GM23338 (cell line): Measurements from ENCODE around the gene SERP2. TPM values are rescaled to one million over a fixed set of nuclear protein-coding genes. Genes with fewer than 3 reads are reported as not detected.

Experiments used
- ATAC-seq: fragments of 200-7000 bp; cut with Tn5 transposase; 3 replicates; pipeline ENCODE4 v1.9.1; 2020
- DNase-seq: peaks from one replicate; pipeline ENCODE4 v3.0.0-alpha.2; 2015; ENCODE audit warnings: low spot score
- H2AFZ ChIP-seq: fragments of 200-600 bp; sonication (generic); 2 replicates; pipeline ENCODE4 v1.8.0; 2016; ENCODE audit warnings: antibody characterized with exemption, mild to moderate bottlenecking, moderate library complexity
- H3F3A ChIP-seq: fragments of 200-600 bp; sonication (generic); replicated peaks from 2 replicates; pipeline ENCODE4 v1.8.0; 2017; ENCODE audit warnings: antibody characterized with exemption, mixed run types, low read depth
- H3K27ac ChIP-seq: fragments of 200-600 bp; sonication (generic); 2 replicates; pipeline ENCODE4 v1.6.1; 2016; ENCODE audit warnings: low read depth
- H3K27me3 ChIP-seq: fragments of 200-600 bp; sonication (generic); 2 replicates; pipeline ENCODE4 v1.8.0; 2016; ENCODE audit warnings: mild to moderate bottlenecking, mixed run types, moderate library complexity; ENCODE audit not compliant: insufficient read depth
- H3K36me3 ChIP-seq: fragments of 200-600 bp; sonication (generic); 2 replicates; pipeline ENCODE4 v1.8.0; 2016; ENCODE audit warnings: mild to moderate bottlenecking; ENCODE audit not compliant: insufficient read depth
- H3K4me1 ChIP-seq: fragments of 200-600 bp; sonication (generic); 2 replicates; pipeline ENCODE4 v1.8.0; 2016; ENCODE audit warnings: mild to moderate bottlenecking, moderate library complexity; ENCODE audit not compliant: insufficient read depth
- H3K4me2 ChIP-seq: fragments of 200-600 bp; sonication (generic); 2 replicates; pipeline ENCODE4 v1.7.1; 2017; ENCODE audit warnings: mixed run types
- H3K4me3 ChIP-seq: fragments of 200-600 bp; sonication (generic); 2 replicates; pipeline ENCODE4 v1.6.1; 2016; ENCODE audit warnings: mixed run types
- H3K79me2 ChIP-seq: fragments of 200-600 bp; sonication (generic); replicated peaks from 2 replicates; pipeline ENCODE4 v1.8.0; 2017; ENCODE audit warnings: mild to moderate bottlenecking; ENCODE audit not compliant: insufficient read depth
- H3K9me2 ChIP-seq: fragments of 200-600 bp; sonication (generic); 2 replicates; pipeline ENCODE4 v1.8.0; 2017; ENCODE audit not compliant: insufficient read depth
- H4K20me1 ChIP-seq: fragments of 200-600 bp; sonication (generic); replicated peaks from 2 replicates; pipeline ENCODE4 v1.8.0; 2017; ENCODE audit warnings: mild to moderate bottlenecking; ENCODE audit not compliant: insufficient read depth
- H3K27ac Mint-ChIP-seq: 2 replicates; pipeline ENCODE4 v1.8.0; 2020; ENCODE audit warnings: inconsistent platforms, mild to moderate bottlenecking, moderate library complexity, mixed read lengths
- H3K27me3 Mint-ChIP-seq: 3 replicates; pipeline ENCODE4 v1.8.0; 2022; ENCODE audit warnings: low read depth, mild to moderate bottlenecking, moderate library complexity, mixed read lengths, inconsistent platforms; ENCODE audit not compliant: insufficient read depth, poor library complexity
- H3K36me3 Mint-ChIP-seq: 3 replicates; pipeline ENCODE4 v1.8.0; 2021; ENCODE audit warnings: low read depth, mild to moderate bottlenecking, inconsistent platforms, moderate library complexity, mixed read lengths
- H3K4me1 Mint-ChIP-seq: 3 replicates; pipeline ENCODE4 v1.8.0; 2020; ENCODE audit warnings: mild to moderate bottlenecking, inconsistent platforms, mixed read lengths
- H3K4me3 Mint-ChIP-seq: 3 replicates; pipeline ENCODE4 v1.8.0; 2021; ENCODE audit warnings: moderate library complexity, mild to moderate bottlenecking, inconsistent platforms, mixed read lengths
- H3K9me3 Mint-ChIP-seq: 3 replicates; pipeline ENCODE4 v1.8.0; 2020; ENCODE audit warnings: moderate library complexity, mild to moderate bottlenecking, inconsistent platforms, mixed read lengths
- CREB1 ChIP-seq: fragments of 250-450 bp; sonication (Bioruptor Pico); IDR thresholded peaks from 2 replicates; pipeline ENCODE4 v1.5.0; 2020; ENCODE audit warnings: low read depth, mild to moderate bottlenecking, moderate library complexity
- EZH2 ChIP-seq: fragments of 200-600 bp; sonication (generic); IDR thresholded peaks from one replicate; pipeline ENCODE4 v1.8.0; 2017; ENCODE audit warnings: antibody characterized with exemption, mild to moderate bottlenecking, low read depth; ENCODE audit not compliant: unreplicated experiment
- EZH2phosphoT487 ChIP-seq: fragments of 200-600 bp; sonication (generic); IDR thresholded peaks from one replicate; pipeline ENCODE4 v1.8.1; 2018; ENCODE audit warnings: antibody characterized with exemption; ENCODE audit not compliant: unreplicated experiment
- JUNB ChIP-seq: IDR thresholded peaks from one replicate; pipeline ENCODE4 v1.6.1; 2016; ENCODE audit warnings: antibody characterized with exemption; ENCODE audit not compliant: unreplicated experiment
- NANOG ChIP-seq: IDR thresholded peaks from 2 replicates; pipeline ENCODE4 v1.6.1; 2016; ENCODE audit warnings: antibody characterized with exemption, borderline replicate concordance
- POLR2AphosphoS5 ChIP-seq: IDR thresholded peaks from 2 replicates; pipeline ENCODE4 v1.6.1; 2016; ENCODE audit warnings: antibody characterized with exemption, low read depth
- ZNF114 ChIP-seq: fragments of 250-450 bp; sonication (Bioruptor Pico); IDR thresholded peaks from 2 replicates; pipeline ENCODE4 v1.5.0; 2020; ENCODE audit warnings: mild to moderate bottlenecking, moderate library complexity
- ZNF331 ChIP-seq: fragments of 250-450 bp; sonication (Bioruptor Pico); IDR thresholded peaks from 2 replicates; pipeline ENCODE4 v1.5.0; 2020; ENCODE audit warnings: low read depth, mild to moderate bottlenecking, moderate library complexity
- polyA plus RNA-seq: library from polyadenylated mRNA; unstranded; fragments of >200 nt; fragmentation: Nextera tagmentation; extraction: Ambion mirVana; gene quantifications from 2 replicates; pipeline ENCODE4 v1.2.1, GENCODE V29; 2016
- total RNA-seq: library from RNA; depleted of rRNA; stranded (reverse); fragments of >200 nt; shearing (Covaris generic); gene quantifications from 2 replicates; pipeline ENCODE4 v1.2.3, GENCODE V29; 2014
- TF ChIP-seq, protein P1 (sequence below): IDR thresholded peaks from one replicate; pipeline ENCODE4 v1.6.1; 2018; ENCODE audit warnings: antibody characterized with exemption; ENCODE audit not compliant: unreplicated experiment
- TF ChIP-seq, protein P2 (sequence below), 2 experiments: fragments of 200-600 bp in 1 of 2; sonication (generic) in 1 of 2; conservative IDR thresholded peaks; 2 replicates each; pipeline versions ENCODE4 v1.5.1 to v1.6.1; 2016 to 2017; ENCODE audit warnings: antibody characterized with exemption in 2 of 2, low read depth in 2 of 2, mild to moderate bottlenecking in 2 of 2, moderate library complexity in 1 of 2

SERP2 gene
- total and polyA plus RNA-seq, 2 experiments from 2014 or later = 0.59 to 3.4 TPM

DNA sequence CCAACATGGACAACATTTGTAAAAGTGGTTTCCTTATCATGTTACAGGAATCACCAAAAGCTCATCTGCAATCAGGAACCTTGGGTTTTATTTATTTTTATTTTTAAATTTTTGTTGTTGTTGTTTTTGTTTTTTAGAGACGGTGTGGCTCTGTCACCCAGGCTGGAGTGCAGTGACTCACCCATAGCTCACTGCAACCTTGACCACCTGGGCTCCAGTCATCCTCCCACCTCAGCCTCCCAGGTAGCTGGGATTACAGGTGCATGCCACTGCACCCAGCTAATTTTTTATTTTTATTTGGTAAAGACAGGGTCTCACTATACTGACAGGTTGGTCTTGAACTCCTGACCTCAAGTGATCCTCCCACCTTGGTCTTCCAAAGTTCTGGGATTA lies 13.6 kb upstream of the SERP2 start (continued):
- TF ChIP-seq, protein P1, sequence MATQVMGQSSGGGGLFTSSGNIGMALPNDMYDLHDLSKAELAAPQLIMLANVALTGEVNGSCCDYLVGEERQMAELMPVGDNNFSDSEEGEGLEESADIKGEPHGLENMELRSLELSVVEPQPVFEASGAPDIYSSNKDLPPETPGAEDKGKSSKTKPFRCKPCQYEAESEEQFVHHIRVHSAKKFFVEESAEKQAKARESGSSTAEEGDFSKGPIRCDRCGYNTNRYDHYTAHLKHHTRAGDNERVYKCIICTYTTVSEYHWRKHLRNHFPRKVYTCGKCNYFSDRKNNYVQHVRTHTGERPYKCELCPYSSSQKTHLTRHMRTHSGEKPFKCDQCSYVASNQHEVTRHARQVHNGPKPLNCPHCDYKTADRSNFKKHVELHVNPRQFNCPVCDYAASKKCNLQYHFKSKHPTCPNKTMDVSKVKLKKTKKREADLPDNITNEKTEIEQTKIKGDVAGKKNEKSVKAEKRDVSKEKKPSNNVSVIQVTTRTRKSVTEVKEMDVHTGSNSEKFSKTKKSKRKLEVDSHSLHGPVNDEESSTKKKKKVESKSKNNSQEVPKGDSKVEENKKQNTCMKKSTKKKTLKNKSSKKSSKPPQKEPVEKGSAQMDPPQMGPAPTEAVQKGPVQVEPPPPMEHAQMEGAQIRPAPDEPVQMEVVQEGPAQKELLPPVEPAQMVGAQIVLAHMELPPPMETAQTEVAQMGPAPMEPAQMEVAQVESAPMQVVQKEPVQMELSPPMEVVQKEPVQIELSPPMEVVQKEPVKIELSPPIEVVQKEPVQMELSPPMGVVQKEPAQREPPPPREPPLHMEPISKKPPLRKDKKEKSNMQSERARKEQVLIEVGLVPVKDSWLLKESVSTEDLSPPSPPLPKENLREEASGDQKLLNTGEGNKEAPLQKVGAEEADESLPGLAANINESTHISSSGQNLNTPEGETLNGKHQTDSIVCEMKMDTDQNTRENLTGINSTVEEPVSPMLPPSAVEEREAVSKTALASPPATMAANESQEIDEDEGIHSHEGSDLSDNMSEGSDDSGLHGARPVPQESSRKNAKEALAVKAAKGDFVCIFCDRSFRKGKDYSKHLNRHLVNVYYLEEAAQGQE = no peak
- TF ChIP-seq ZNF331 (CRISPR knock-in tag) (no peak), EZH2 (no peak), POLR2AphosphoS5 (no peak), NANOG (no peak), ZNF114 (no peak)
- TF ChIP-seq, protein P2, sequence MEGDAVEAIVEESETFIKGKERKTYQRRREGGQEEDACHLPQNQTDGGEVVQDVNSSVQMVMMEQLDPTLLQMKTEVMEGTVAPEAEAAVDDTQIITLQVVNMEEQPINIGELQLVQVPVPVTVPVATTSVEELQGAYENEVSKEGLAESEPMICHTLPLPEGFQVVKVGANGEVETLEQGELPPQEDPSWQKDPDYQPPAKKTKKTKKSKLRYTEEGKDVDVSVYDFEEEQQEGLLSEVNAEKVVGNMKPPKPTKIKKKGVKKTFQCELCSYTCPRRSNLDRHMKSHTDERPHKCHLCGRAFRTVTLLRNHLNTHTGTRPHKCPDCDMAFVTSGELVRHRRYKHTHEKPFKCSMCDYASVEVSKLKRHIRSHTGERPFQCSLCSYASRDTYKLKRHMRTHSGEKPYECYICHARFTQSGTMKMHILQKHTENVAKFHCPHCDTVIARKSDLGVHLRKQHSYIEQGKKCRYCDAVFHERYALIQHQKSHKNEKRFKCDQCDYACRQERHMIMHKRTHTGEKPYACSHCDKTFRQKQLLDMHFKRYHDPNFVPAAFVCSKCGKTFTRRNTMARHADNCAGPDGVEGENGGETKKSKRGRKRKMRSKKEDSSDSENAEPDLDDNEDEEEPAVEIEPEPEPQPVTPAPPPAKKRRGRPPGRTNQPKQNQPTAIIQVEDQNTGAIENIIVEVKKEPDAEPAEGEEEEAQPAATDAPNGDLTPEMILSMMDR (conservative IDR thresholded peaks at IDR 0.05; ENCODE audit: low read depth in 2 of 2) = no peak

DNA sequence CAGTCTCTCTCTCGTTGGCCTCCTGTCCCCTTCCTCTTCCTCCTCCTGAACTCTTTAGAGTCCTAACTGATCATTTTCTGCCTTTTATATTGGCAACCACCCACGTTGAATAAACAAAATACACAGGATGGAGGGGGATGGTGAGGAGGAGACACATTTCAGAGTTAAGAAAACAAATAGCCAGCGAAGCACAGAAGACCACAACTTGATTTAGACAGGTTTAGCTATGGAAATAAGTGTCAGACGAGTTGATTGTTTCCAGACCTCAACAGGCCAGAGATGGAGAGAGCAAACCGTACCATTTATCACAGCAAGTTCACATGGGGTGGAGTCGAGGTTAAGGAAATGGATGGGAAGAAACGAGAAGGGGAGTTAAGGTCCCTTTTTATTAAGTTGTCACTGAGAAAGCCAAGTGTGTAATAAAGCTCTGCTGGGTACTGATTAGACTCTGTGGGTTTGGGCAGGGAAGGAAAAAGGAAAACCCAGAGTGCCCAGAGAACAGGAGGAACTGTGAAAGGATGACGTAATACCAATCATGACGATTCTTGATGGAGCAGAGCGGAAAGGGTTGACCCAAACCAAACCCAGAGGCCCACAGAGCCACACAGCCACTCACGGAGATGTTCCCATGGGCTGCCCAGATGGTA lies 11.1 kb upstream of the SERP2 start:
- H3K27ac Mint-ChIP-seq = no peak overlapping the region
- H3K9me3 Mint-ChIP-seq = no peaks in the 10 kb centered on the region; the same call in 2 of the 3 replicates
- no peaks in the 10 kb centered on the region for H3K36me3 Mint-ChIP-seq
- no peaks in the 10 kb centered on the region for H3K4me1 Mint-ChIP-seq
- H3K79me2 ChIP-seq = no peaks in the 10 kb centered on the region
- H3K4me3 ChIP-seq = no peak overlapping the region
- DNase-seq (no peak), ATAC-seq (no peak)
- no peaks in the 10 kb centered on the region for H3K9me2 ChIP-seq
- H3K27me3 Mint-ChIP-seq = no peaks in the 10 kb centered on the region
- peak overlapping the region; percentile 38; the same call in 1 of the 2 replicates for H2AFZ ChIP-seq
- H3K4me1 ChIP-seq = no peaks in the 10 kb centered on the region
- H4K20me1 ChIP-seq = no peaks in the 10 kb centered on the region
- no peaks in the 10 kb centered on the region for H3F3A ChIP-seq
- H3K4me2 ChIP-seq = no peak overlapping the region
- H3K36me3 ChIP-seq = no peaks in the 10 kb centered on the region
- H3K27ac ChIP-seq = no peak overlapping the region
- no peaks in the 10 kb centered on the region for H3K27me3 ChIP-seq
- H3K4me3 Mint-ChIP-seq = no peak overlapping the region
- no peak for TF ChIP-seq EZH2phosphoT487
- TF ChIP-seq ZNF331 (CRISPR knock-in tag) = no peak
- no peak for TF ChIP-seq JUNB
- no peak for TF ChIP-seq ZNF114
- TF ChIP-seq, protein P1 = no peak
- TF ChIP-seq NANOG = no peak
- TF ChIP-seq POLR2AphosphoS5 = no peak
- no peak for TF ChIP-seq CREB1 (CRISPR knock-in tag)
- TF ChIP-seq, protein P2 (conservative IDR thresholded peaks at IDR 0.05; ENCODE audit: low read depth in 2 of 2) = no peak
